Erythroblast (primary cell): ENCODE measurements around the gene SLC22A13.
A peak's percentile ranks its signal among the peaks of the same experiment; 100 is the strongest.

Experiments used
- DNase-seq, 2 experiments: peaks; one replicate each; lab custom pipeline; 2025; lab: John Stamatoyannopoulos, UW
- GATA1 ChIP-seq: IDR thresholded peaks from 2 replicates; pipeline ENCODE4 v1.6.1; 2011; ENCODE audit warnings: low read depth, mild to moderate bottlenecking, control low read depth, low read length, moderate library complexity
- POLR2A ChIP-seq: IDR thresholded peaks from 2 replicates; pipeline ENCODE4 v1.6.1; 2011; ENCODE audit warnings: mild to moderate bottlenecking, low read length

SLC22A13 gene

GRCh38 chr3:38323060-38323459, 57.4 kb downstream of the SLC22A13 start:
- no peak for DNase-seq
- no peak for TF ChIP-seq GATA1
- TF ChIP-seq POLR2A: no peak

DNA sequence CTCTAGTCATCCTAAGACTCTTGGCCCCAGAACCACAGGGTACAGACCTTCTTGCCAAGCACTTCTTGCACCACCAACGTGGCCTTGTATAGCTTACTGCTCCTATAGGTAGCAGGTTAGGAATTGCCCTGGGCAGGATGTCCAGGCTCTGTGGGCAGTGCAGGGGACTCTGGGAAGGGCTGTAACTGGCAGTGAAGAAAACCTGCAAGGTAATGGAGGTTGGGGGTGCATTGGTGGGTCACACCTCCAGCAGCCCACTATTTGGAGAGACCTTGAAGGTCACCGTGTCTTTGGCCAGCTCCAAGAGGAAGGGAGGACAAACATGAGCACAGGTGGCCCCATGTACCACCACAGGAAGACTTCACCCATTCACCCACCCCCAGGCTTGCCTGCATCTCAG, 59.6 kb downstream of the SLC22A13 start:
- DNase-seq: no peak
- TF ChIP-seq POLR2A (no peak), GATA1 (no peak)

GRCh38 chr3:38327335-38328009, 61.9 kb downstream of the SLC22A13 start:
- TF ChIP-seq GATA1: no peak
- TF ChIP-seq POLR2A: no peak
- DNase-seq: peak in 1 of 2 experiments; percentile 14
